Measurements from ENCODE around the gene ZNF286A.
"Not testable (repeated sequence)": the region's sequence is repeated elsewhere in the genome, so short reads cannot be mapped to it uniquely, and the experiment has no call there.

Gene ZNF286A

DNA sequence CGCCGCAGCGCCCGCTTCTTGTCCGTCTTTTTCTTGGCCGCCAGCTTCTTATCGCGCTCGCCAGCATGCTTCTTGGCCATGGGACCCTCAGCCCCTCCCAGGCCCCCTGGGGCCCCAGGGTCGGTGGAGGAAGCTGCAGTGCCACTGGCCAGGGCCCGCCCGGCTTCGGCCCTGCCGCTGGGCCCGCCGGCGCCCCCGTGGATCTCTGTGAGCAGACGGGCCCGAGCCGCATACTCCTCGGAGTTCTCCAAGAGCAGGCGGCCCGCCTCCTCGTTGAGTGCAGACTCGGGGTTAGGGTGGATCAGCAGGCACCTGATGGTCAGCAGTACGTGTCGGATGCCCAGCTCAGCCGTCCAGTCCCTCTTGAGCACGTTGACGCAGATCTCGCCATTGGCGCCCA lies 4.7 kb downstream of the ZNF286A start:
- DNase-seq, result not testable (repeated sequence)

GRCh38 chr17:15704813-15705212 lies 5.3 kb downstream of the ZNF286A start:
- DNase-seq, result not testable (repeated sequence)

DNA sequence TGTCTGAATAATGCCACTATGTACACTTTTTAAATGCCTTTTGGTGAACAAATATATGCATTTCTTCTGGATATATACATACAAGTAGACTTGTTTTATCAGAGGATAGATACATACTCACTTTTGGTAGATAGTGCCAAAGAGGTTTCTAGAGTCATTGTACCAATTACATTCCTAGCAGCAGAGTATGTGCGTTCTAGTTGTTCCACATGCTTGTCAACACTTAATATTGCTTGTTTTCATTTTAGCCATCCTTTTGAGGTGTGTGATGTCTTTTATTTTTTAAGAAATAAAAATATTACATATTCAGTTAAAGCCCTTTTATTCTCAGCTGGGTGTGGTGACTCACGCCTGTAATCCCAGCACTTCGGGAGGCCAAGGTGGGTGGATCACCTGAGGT lies 9.3 kb downstream of the ZNF286A start:
- not testable (repeated sequence) for DNase-seq

DNA sequence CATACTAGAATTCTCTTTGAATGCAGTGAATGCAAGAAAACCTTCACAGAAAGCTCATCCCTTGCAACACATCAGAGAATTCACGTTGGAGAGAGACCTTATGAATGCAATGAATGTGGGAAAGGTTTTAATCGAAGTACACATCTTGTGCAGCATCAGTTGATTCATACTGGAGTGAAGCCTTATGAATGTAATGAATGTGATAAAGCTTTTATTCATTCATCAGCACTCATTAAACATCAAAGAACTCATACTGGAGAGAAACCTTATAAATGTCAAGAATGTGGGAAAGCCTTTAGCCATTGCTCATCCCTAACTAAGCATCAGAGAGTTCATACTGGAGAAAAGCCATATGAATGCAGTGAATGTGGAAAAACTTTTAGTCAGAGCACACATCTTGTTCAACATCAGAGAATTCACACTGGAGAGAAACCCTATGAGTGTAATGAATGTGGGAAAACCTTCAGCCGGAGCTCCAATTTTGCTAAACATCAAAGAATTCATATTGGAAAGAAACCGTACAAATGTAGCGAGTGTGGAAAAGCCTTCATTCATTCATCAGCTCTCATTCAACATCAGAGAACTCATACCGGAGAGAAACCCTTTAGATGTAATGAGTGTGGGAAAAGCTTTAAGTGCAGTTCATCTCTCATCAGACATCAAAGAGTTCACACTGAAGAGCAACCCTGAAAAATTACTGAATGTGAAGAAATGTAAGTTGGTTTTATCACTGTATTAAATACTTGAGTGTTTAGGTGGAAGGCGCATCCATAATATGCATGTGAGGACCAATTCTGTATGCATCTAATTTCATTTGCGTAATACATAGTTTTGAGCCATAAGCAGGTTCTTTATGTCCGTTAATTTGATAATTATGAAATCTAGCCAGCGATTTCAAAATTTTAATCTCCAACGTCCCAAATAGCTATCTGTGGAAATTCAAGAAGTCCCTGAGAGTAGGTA lies 17.3 kb downstream of the ZNF286A start:
- DNase-seq, result not testable (repeated sequence)

GRCh38 chr17:15730535-15730934 lies 31.0 kb downstream of the ZNF286A start:
- not testable (repeated sequence) for DNase-seq

- DNase-seq, result not testable (repeated sequence)
Measured at GRCh38 chr17:15731900-15732299, 32.3 kb downstream of the ZNF286A start, which contains the start of gene TBC1D26. TSS of gene TBC1D26 (plus strand) at chr17:15732283. CDS start at chr17:15735349, 3,066 bp downstream.

DNA sequence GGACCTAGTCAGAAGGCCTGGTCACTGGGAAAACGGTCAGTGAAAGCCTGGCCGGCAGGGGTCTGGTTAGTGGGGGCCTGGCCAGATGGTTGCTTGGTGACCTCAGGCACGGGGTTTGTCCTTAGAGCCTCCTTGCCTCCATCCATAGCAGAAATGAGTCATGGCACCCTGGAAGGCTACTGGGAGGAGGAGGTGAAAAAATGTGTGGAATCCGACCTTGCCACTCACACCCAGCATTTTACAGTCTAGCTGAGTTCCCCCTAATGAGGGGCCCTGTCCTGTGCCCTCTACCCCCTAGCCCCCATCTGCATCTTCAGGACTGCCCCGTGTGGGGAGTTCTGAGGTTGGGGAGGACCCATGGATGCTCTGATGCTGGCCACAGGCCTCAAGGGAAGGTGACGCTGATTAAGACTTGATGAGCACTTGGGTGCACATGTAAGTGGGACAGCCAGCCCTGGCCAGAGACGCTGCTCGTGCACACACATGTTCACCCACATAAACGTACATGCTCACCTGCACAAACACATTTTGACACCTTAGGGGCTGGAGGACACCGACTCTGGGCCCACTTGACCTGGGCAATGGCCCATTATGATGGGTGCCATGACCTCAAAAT lies 33.7 kb downstream of the ZNF286A start:
- not testable (repeated sequence) for DNase-seq

DNA sequence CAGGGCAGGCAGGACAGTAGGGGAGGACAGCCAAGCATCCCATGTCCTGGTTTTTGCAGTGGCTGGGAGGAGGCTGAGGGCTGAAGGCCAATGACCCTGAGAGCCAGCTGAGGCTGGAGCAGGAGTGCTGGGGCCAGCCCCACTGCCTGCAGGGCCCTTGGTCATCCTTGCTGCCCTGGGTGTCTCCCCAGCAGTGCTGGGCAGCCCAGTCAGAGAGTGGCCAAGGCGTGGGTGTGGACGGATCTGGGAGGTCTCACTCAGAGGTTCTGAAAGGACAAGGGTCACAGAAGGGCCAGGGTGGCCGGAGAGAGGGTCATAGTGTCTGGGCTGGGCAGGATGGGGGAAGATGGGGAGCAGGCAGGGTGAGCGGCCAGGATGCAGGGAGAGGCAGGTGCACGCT lies 37.0 kb downstream of the ZNF286A start:
- not testable (repeated sequence) for DNase-seq

GRCh38 chr17:15738066-15738465 lies 38.5 kb downstream of the ZNF286A start:
- DNase-seq, result no peak

GRCh38 chr17:15739259-15739658 lies 39.7 kb downstream of the ZNF286A start:
- DNase-seq, result not testable (repeated sequence)

DNA sequence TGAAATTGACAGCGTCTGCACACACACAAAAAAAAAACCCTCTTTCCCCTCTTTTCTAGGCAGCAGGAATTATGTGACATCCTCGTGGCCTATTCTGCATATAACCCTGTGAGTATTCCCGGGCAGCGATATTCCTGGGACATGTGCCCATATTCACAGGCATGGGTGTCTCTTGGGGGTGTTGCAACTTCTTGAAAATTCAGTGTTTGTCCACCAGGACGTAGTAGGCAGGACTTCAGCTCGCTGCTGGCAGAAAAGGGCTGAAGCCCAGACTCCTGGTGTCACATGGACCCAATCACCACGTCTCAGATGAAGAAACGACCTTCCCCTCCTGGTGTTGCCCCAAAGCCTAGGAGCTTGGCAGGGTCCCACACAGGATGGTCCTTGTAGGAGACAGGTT lies 40.5 kb downstream of the ZNF286A start:
- DNase-seq, result not testable (repeated sequence)

DNA sequence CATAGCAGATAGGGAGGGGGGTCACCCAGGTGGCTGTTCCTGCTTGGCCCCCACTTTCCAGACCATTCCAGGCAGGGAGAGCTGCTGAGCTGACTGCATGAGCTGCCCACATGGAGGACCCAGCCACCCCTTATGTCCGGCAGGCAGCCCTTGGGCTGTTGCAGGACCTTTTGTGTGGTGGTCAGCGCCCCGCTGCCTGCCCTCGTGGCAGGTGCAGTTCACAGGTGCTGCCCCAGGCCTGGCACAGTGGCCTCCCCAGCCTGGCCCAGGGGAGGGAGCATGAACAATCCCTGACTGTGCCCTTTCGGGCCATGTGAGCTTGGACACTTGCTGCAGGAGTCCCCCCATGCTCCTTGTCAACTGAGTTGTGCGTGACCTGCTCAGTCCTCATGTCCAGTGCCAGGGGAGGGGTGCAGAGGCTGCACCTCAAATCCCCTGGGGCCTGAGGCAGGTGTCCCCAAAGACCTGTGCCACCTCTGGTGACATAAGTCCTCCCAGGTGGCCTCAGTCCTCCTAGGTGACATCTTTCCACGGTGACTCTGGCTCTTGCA lies 41.1 kb downstream of the ZNF286A start:
- DNase-seq, result no peak

DNA sequence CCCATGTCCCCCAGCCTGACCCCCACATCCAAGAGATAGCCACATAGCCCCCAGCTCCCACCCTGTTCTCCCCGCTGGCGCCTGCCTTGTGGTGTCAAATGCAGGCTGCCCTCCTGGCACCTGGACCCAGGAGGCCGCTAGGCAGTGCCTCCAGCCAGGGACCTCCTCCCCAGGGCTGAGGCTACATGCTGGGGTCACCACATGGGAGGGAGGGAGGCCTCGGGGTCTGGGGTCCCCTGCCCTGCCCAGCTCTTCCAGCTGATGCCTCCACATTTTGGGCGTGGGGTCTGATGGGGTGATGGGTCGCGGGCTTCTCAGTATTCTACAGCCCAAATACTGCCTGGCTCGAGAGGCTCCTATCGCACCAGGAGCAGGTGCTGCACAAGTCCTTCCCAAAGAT lies 42.1 kb downstream of the ZNF286A start:
- DNase-seq, result no peak

DNA sequence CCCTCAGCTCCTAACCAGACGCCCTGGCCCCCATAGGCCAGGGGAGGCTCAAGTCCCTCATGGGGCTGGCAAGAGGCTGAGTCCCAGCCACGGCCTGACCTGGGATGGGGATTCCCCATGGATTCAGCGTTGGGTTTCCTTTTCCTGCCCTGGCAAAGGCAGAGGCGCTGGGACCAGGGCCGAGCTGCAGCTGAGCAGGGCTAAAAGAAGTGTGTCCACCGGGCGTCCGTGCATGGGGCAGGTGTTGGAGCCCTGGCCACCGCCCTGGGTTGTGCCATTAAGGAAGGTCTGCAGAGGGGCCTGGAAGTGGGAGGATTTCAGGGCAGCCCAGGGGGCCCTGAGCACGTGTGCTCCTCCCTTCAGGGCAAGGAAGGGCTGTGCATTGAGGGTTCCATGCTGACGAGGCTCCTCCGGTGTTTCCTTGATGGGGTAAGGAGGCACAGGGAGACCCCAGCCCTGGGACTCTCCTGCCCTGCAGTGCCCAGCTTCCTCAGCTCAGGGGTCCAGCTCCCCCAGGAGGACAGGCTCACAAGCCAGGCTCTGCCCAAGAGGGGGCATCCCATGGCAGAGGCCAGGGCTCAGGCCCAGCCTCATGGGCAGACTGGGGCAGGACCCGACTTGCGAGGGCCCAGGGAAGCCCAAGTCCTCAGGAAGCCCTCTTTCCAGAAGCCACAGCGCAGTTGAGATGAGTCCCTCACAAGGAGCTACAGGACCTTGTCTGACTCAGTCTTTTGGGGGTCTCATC lies 42.7 kb downstream of the ZNF286A start:
- no peak for DNase-seq

DNA sequence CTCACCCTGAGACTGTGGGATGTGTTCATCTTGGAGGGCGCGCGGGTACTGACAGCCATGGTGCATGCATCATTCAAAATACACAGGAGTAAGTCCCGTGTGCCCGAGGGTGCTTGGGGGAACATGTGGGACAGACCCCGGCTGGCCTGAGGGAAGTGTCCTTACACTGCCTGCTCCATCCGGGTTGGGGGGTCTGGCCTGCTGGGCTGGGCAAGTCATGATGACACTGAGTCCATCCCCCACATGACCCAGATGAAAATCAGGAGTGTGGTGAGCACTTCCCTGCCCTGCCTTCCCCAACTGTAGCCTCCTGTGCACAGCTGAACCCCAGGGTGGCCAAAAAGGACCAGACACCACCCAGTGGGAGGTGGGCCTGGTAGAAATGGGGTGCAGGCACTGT lies 43.4 kb downstream of the ZNF286A start:
- DNase-seq, result no peak

DNA sequence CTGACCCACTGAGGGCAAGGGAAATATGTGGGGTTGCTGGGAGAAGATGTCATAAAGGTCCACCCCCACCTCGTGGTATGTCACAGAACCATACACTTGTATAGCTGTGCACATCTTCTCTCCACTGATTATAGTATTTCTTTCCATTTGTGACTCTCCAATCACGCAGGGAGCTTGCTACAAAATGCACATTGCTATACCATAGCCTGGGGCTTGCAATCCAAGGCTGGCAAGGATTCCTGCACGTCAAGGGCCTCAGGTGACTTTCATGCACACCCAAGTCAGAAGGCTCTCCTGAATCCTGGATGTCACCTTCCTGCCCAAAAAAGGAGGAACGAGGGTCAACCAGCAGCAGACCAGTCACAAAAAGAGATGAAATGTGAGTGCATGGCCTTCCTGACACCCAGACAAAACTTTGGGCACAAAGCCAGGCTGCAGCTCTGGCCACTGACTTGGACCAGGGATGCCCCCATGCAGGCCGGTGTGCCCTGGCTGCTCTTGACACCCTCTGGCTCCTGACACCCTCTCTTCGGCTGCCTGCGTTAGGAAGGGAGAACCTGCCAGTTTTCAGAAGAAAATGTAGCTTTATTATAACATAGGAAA lies 44.6 kb downstream of the ZNF286A start:
- no peak for DNase-seq

- no peak for DNase-seq
Measured at GRCh38 chr17:15744885-15745284, 45.3 kb downstream of the ZNF286A start.

- not testable (repeated sequence) for DNase-seq
Measured at GRCh38 chr17:15749403-15749802, 49.9 kb downstream of the ZNF286A start.

DNA sequence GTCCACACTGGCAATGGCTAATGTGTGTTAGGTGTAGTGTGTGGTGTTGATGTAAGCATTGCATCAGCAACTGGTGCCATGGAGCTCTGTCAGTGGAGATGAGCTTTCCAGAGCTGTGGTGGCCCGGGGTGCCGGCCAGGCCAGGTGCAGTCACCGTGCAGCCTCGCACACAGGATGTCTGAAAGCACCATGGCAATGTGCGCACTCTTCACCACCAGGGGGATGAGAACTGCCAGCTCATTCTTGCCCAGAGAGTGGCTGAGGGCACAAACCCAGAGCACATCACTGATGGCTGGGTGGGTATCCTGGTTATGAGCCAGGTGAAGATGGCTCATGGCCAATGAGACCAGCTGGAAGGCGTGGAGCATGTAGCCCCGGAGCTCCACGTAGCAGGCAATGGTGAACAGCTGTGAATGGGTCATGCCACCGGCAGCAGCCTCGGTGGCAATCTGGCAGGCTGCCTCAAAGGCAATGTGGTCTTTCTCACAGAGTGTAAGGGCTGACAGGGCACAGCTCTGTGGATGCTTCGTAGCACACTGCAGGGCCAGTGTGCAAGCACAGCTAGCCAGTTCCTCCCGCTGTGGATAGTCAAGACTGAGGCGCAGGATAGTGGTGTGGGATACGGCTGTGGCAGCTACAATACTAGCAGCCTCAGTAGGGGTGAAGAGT lies 69.4 kb downstream of the ZNF286A start:
- DNase-seq, result not testable (repeated sequence)

Data from NCI-H1930 (cell line).